HG02642 (cell line): ENCODE measurements around the gene MMEL1.
"Not testable (repeated sequence)": the region's sequence is repeated elsewhere in the genome, so short reads cannot be mapped to it uniquely, and the experiment has no call there.

ENCODE experiments used
- ATAC-seq: cut with Tn5 transposase; IDR thresholded peaks from one replicate; pipeline ENCODE4 v1.9.1; 2021; ENCODE audit warnings: mild to moderate bottlenecking; ENCODE audit not compliant: unreplicated experiment, poor library complexity

The MMEL1 gene

GRCh38 chr1:2629627-2630497, 3.0 kb downstream of the MMEL1 start:
- ATAC-seq: no peak

- ATAC-seq: no peak
Measured at GRCh38 chr1:2628933-2629626, 3.7 kb downstream of the MMEL1 start.

GRCh38 chr1:2628191-2628932, 4.5 kb downstream of the MMEL1 start:
- ATAC-seq: no peak

- ATAC-seq: no peak
Measured at GRCh38 chr1:2627746-2628145, 5.1 kb downstream of the MMEL1 start.

GRCh38 chr1:2625748-2626147, 7.1 kb downstream of the MMEL1 start:
- ATAC-seq: not testable (repeated sequence)

- no peak for ATAC-seq
Measured at GRCh38 chr1:2625311-2625710, 7.5 kb downstream of the MMEL1 start.

GRCh38 chr1:2624735-2625300, 8.0 kb downstream of the MMEL1 start:
- no peak for ATAC-seq

GRCh38 chr1:2623571-2624337, 9.1 kb downstream of the MMEL1 start:
- no peak for ATAC-seq

GRCh38 chr1:2617971-2618470, 14.8 kb downstream of the MMEL1 start:
- no peak for ATAC-seq

GRCh38 chr1:2614145-2614544, 18.7 kb downstream of the MMEL1 start:
- no peak for ATAC-seq

GRCh38 chr1:2612591-2613365, 20.0 kb downstream of the MMEL1 start:
- ATAC-seq: no peak

- ATAC-seq: no peak
Measured at GRCh38 chr1:2611621-2612437, 21.0 kb downstream of the MMEL1 start.

- ATAC-seq: no peak
Measured at GRCh38 chr1:2611031-2611501, 21.8 kb downstream of the MMEL1 start.

- ATAC-seq: no peak
Measured at GRCh38 chr1:2610036-2610959, 22.5 kb downstream of the MMEL1 start.

- ATAC-seq: no peak
Measured at GRCh38 chr1:2609319-2610035, 23.3 kb downstream of the MMEL1 start.

- no peak for ATAC-seq
Measured at GRCh38 chr1:2607641-2608091, 25.1 kb downstream of the MMEL1 start.
